K562 (cell line): ENCODE results near the gene SERBP1. TPM values are rescaled to one million over a fixed set of nuclear protein-coding genes. Genes with fewer than 3 reads are reported as not detected.

Experiments
- ATF7 ChIP-seq: fragments of 450-650 bp; IDR thresholded peaks from 2 replicates; pipeline ENCODE4 v1.7.1; 2014; ENCODE audit warnings: mild to moderate bottlenecking, moderate library complexity
- CBX5 ChIP-seq: IDR thresholded peaks from 2 replicates; pipeline ENCODE4 v1.6.1; 2014; ENCODE audit warnings: low read depth, borderline replicate concordance
- CREB1 ChIP-seq, 2 experiments: sonication (generic) in 1 of 2; formaldehyde crosslinking in 1 of 2; IDR thresholded peaks; 2 replicates each; pipeline versions ENCODE4 v1.6.1 to v1.8.0; 2012 to 2022; ENCODE audit warnings: inconsistent platforms in 1 of 2, mild to moderate bottlenecking in 1 of 2, missing genetic modification reagents in 1 of 2, moderate library complexity in 1 of 2
- EP300 ChIP-seq: IDR thresholded peaks from 2 replicates; pipeline ENCODE4 v1.6.1; 2012; ENCODE audit warnings: low read length, improper control_type of control experiment
- GATAD2A ChIP-seq: fragments of 450-650 bp; IDR thresholded peaks from 2 replicates; pipeline ENCODE4 v1.6.1; 2017
- MAFG ChIP-seq: fragments of 450-650 bp; conservative IDR thresholded peaks from 2 replicates; pipeline ENCODE4 v1.6.1; 2016; ENCODE audit warnings: missing genetic modification characterization, missing compliant biosample characterization
- PML ChIP-seq: IDR thresholded peaks from 2 replicates; pipeline ENCODE4 v1.6.1; 2012; ENCODE audit warnings: low read length, inconsistent platforms
- TCF3 ChIP-seq: sonication (generic); formaldehyde crosslinking; IDR thresholded peaks from 2 replicates; pipeline ENCODE4 v1.4.0; 2020; ENCODE audit warnings: mild to moderate bottlenecking, missing genetic modification reagents
- ZNF23 ChIP-seq: fragments of 250-450 bp; sonication (Bioruptor Pico); IDR thresholded peaks from 2 replicates; pipeline ENCODE4 v1.4.0; 2020; ENCODE audit warnings: mild to moderate bottlenecking
- ZNF384 ChIP-seq: IDR thresholded peaks from 2 replicates; pipeline ENCODE4 v1.6.1; 2012; ENCODE audit warnings: low read depth, low read length, improper control_type of control experiment
- ZNF717 ChIP-seq: fragments of 250-450 bp; sonication (Bioruptor Pico); IDR thresholded peaks from 2 replicates; pipeline ENCODE4 v1.5.0; 2021
- polyA plus RNA-seq, 8 experiments: library from polyadenylated mRNA; depleted of rRNA in 4 of 8; stranded (reverse) in 5 of 8; unstranded in 3 of 8; fragments of >200 nt; fragmentation: Nextera tagmentation in 2 of 8; fragmentation: Illumina TruSeq in 1 of 8; extraction: Ambion mirVana in 2 of 8; extraction: Trizol in 1 of 8; gene quantifications; 2 replicates each; pipeline versions ENCODE4 v1.2.1 to v1.2.3, GENCODE V29; 2011 to 2014; ENCODE audit warnings: inconsistent platforms in 1 of 8, missing spikeins in 1 of 8
- total RNA-seq, 7 experiments: library from RNA; depleted of rRNA in 6 of 7; stranded (reverse); fragments of >200 nt in 6 of 7; fragmentation: Illumina TruSeq in 2 of 7; extraction: Trizol in 2 of 7; gene quantifications; 2 replicates each; pipeline versions ENCODE4 v1.2.1 to v1.2.3, GENCODE V29; 2011 to 2021; ENCODE audit warnings: low replicate concordance in 1 of 7
- TF ChIP-seq, protein P1 (sequence below): fragments of 450-650 bp; IDR thresholded peaks from 2 replicates; pipeline ENCODE4 v1.7.1; 2018; ENCODE audit warnings: mild to moderate bottlenecking, low read depth; ENCODE audit not compliant: partially characterized antibody
- TF ChIP-seq, protein P2 (sequence below), 3 experiments: fragments of 200-800 bp in 1 of 3; fragments of 250-450 bp in 1 of 3; fragments of 450-650 bp in 1 of 3; sonication (Bioruptor Pico) in 1 of 3; sonication (Bioruptor generic) in 1 of 3; formaldehyde crosslinking in 1 of 3; IDR thresholded peaks; 2 replicates each; pipeline versions ENCODE4 v1.6.1 to v1.8.0; 2016 to 2022; ENCODE audit warnings: mild to moderate bottlenecking in 2 of 3, missing genetic modification characterization in 2 of 3, missing compliant biosample characterization in 1 of 3, moderate library complexity in 1 of 3
- TF ChIP-seq, protein P3 (sequence below): fragments of 200-800 bp; sonication (Bioruptor generic); IDR thresholded peaks from 2 replicates; pipeline ENCODE4 v1.6.1; 2016; ENCODE audit warnings: missing genetic modification characterization, missing compliant biosample characterization
- TF ChIP-seq, protein P4 (sequence below): sonication (generic); formaldehyde crosslinking; IDR thresholded peaks from 2 replicates; pipeline ENCODE4 v1.8.0; 2022; ENCODE audit warnings: mild to moderate bottlenecking, missing genetic modification reagents

The SERBP1 gene
- total and polyA plus RNA-seq, 9 of the 15 experiments (the other 6 are each of a cell fraction or from before 2014, with no cell fraction given) = 79.9 to 761 (median 464) TPM

DNA sequence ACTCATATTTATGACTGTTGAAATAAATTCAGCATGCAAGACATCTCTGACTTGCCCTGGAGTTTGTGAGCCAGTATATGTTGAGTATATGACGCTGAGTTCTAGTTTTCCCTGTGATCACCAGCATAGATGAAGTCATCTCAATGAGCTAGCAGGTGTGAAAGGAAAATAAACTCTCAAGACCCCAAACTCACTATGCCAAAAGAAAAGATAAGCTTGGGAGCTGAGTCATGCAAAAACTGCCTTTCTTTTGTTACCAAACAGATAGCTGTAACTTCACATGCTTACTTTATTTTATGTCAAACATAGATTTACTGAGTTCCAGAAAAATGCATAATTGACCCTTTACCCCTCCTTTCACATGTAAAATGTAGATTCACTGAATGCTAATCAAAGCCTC lies 52.9 kb downstream of the SERBP1 start (continued):
- TF ChIP-seq, protein P1, sequence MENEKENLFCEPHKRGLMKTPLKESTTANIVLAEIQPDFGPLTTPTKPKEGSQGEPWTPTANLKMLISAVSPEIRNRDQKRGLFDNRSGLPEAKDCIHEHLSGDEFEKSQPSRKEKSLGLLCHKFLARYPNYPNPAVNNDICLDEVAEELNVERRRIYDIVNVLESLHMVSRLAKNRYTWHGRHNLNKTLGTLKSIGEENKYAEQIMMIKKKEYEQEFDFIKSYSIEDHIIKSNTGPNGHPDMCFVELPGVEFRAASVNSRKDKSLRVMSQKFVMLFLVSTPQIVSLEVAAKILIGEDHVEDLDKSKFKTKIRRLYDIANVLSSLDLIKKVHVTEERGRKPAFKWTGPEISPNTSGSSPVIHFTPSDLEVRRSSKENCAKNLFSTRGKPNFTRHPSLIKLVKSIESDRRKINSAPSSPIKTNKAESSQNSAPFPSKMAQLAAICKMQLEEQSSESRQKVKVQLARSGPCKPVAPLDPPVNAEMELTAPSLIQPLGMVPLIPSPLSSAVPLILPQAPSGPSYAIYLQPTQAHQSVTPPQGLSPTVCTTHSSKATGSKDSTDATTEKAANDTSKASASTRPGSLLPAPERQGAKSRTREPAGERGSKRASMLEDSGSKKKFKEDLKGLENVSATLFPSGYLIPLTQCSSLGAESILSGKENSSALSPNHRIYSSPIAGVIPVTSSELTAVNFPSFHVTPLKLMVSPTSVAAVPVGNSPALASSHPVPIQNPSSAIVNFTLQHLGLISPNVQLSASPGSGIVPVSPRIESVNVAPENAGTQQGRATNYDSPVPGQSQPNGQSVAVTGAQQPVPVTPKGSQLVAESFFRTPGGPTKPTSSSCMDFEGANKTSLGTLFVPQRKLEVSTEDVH = no peak
- TF ChIP-seq PML (no peak), ZNF384 (peak; percentile 64; the same call in 1 of the 2 replicates), ATF7 (peak; percentile 58; the same call in 1 of the 2 replicates), GATAD2A (no peak), CREB1 (IDR thresholded peaks at IDR 0.05) (peak; percentile 17; the same call in 1 of the 2 replicates), CREB1 (CRISPR knock-in tag; IDR thresholded peaks at IDR 0.05) (no peak), ZNF717 (no peak), MAFG (tag) (peak; percentile 66), CBX5 (no peak), ZNF23 (CRISPR knock-in tag) (no peak), TCF3 (peak; percentile 11; the same call in 1 of the 2 replicates), EP300 (peak; percentile 7; the same call in 1 of the 2 replicates)
- TF ChIP-seq, protein P2, sequence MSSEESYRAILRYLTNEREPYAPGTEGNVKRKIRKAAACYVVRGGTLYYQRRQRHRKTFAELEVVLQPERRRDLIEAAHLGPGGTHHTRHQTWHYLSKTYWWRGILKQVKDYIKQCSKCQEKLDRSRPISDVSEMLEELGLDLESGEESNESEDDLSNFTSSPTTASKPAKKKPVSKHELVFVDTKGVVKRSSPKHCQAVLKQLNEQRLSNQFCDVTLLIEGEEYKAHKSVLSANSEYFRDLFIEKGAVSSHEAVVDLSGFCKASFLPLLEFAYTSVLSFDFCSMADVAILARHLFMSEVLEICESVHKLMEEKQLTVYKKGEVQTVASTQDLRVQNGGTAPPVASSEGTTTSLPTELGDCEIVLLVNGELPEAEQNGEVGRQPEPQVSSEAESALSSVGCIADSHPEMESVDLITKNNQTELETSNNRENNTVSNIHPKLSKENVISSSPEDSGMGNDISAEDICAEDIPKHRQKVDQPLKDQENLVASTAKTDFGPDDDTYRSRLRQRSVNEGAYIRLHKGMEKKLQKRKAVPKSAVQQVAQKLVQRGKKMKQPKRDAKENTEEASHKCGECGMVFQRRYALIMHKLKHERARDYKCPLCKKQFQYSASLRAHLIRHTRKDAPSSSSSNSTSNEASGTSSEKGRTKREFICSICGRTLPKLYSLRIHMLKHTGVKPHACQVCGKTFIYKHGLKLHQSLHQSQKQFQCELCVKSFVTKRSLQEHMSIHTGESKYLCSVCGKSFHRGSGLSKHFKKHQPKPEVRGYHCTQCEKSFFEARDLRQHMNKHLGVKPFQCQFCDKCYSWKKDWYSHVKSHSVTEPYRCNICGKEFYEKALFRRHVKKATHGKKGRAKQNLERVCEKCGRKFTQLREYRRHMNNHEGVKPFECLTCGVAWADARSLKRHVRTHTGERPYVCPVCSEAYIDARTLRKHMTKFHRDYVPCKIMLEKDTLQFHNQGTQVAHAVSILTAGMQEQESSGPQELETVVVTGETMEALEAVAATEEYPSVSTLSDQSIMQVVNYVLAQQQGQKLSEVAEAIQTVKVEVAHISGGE (CRISPR knock-in tag; IDR thresholded peaks at IDR 0.05) = no peak
- TF ChIP-seq, protein P3, sequence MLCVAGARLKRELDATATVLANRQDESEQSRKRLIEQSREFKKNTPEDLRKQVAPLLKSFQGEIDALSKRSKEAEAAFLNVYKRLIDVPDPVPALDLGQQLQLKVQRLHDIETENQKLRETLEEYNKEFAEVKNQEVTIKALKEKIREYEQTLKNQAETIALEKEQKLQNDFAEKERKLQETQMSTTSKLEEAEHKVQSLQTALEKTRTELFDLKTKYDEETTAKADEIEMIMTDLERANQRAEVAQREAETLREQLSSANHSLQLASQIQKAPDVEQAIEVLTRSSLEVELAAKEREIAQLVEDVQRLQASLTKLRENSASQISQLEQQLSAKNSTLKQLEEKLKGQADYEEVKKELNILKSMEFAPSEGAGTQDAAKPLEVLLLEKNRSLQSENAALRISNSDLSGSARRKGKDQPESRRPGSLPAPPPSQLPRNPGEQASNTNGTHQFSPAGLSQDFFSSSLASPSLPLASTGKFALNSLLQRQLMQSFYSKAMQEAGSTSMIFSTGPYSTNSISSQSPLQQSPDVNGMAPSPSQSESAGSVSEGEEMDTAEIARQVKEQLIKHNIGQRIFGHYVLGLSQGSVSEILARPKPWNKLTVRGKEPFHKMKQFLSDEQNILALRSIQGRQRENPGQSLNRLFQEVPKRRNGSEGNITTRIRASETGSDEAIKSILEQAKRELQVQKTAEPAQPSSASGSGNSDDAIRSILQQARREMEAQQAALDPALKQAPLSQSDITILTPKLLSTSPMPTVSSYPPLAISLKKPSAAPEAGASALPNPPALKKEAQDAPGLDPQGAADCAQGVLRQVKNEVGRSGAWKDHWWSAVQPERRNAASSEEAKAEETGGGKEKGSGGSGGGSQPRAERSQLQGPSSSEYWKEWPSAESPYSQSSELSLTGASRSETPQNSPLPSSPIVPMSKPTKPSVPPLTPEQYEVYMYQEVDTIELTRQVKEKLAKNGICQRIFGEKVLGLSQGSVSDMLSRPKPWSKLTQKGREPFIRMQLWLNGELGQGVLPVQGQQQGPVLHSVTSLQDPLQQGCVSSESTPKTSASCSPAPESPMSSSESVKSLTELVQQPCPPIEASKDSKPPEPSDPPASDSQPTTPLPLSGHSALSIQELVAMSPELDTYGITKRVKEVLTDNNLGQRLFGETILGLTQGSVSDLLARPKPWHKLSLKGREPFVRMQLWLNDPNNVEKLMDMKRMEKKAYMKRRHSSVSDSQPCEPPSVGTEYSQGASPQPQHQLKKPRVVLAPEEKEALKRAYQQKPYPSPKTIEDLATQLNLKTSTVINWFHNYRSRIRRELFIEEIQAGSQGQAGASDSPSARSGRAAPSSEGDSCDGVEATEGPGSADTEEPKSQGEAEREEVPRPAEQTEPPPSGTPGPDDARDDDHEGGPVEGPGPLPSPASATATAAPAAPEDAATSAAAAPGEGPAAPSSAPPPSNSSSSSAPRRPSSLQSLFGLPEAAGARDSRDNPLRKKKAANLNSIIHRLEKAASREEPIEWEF = no peak
- TF ChIP-seq, protein P4, sequence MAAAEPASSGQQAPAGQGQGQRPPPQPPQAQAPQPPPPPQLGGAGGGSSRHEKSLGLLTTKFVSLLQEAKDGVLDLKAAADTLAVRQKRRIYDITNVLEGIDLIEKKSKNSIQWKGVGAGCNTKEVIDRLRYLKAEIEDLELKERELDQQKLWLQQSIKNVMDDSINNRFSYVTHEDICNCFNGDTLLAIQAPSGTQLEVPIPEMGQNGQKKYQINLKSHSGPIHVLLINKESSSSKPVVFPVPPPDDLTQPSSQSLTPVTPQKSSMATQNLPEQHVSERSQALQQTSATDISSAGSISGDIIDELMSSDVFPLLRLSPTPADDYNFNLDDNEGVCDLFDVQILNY (CRISPR knock-in tag) = no peak
